ENCODE data around the gene GABARAPL2.
"Not testable (repeated sequence)": the region's sequence is repeated elsewhere in the genome, so short reads cannot be mapped to it uniquely, and the experiment has no call there.

GABARAPL2 gene
- 28.8 to 62.9 (median 48.7) reads per million in 17 experiments for total RNA-seq

- peak; percentile 93 to 98 (median 96) for DNase-seq
Observed at GRCh38 chr16:75566040-75566757, at the start of gene GABARAPL2. Gene GABARAPL2, plus strand, starts transcription at chr16:75566379. Its CDS starts 108 bp downstream, at chr16:75566487.

GRCh38 chr16:75519175-75519574 lies 47.0 kb upstream of the GABARAPL2 start:
- no peak for DNase-seq

DNA sequence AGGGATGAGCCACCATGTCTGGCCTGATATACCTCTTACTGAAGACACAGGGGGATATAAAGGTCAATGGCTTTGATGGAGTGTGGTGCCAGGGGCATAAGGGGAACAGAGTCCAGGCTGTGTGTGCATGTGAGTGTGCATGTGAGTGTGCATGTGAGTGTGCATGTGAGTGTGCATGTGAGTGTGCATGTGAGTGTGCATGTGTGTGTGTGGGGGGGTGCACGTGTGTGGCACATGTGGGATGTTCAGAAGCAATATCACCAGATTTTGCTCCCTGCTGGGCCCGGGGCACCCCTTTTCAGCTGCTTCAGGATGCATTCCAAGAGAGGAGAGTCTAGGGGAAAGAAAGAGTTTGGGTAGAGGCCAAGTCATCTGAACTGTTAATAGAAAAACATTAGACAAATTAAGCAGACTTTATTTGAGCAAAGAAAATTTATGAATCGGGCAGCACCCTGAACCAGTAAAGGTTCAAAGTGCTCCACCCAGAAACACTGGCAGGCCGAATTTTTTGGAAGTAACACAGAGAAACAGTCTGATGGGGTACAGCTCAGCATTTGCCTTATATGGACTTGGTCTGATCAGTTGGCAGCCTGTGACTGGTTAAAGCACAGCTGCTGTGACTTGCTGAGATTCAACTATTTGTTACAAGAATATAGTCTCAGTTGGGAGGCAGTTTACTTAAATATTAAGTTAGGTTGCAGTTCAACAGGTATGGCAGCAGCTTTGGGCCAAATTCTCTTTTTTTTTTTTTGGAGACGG lies 40.0 kb upstream of the GABARAPL2 start:
- DNase-seq, result no peak

DNA sequence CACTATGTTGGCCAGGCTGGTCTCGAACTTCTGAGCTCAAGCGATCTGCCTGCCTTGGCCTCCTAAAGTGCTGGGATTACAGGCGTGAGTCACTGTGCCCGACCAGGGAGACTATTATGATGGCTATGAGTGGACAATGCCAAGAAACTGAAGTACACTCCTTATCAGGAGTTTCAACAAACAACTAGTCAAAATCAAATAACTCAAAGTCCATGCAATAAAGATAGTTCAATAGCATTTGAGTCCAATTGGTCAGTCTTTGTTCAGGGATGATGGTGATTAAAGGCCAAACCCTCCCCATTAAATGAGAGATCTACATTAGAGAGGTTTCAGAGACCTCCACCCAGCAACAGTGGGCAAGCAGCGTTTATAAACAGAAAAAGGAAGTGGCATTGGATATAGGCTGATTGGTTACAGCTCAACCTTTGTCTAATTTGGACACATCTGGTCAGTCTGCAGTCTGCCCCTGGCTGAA lies 38.3 kb upstream of the GABARAPL2 start:
- no peak for DNase-seq

GRCh38 chr16:75529056-75529905 lies 36.9 kb upstream of the GABARAPL2 start:
- DNase-seq, result no peak

GRCh38 chr16:75529959-75530358 lies 36.2 kb upstream of the GABARAPL2 start:
- DNase-seq, result no peak

GRCh38 chr16:75532142-75532765 lies 33.9 kb upstream of the GABARAPL2 start:
- no peak for DNase-seq

- DNase-seq, result no peak
Observed at GRCh38 chr16:75532791-75533190, 33.4 kb upstream of the GABARAPL2 start.

- DNase-seq, result no peak
Observed at GRCh38 chr16:75534560-75535205, 31.5 kb upstream of the GABARAPL2 start.

DNA sequence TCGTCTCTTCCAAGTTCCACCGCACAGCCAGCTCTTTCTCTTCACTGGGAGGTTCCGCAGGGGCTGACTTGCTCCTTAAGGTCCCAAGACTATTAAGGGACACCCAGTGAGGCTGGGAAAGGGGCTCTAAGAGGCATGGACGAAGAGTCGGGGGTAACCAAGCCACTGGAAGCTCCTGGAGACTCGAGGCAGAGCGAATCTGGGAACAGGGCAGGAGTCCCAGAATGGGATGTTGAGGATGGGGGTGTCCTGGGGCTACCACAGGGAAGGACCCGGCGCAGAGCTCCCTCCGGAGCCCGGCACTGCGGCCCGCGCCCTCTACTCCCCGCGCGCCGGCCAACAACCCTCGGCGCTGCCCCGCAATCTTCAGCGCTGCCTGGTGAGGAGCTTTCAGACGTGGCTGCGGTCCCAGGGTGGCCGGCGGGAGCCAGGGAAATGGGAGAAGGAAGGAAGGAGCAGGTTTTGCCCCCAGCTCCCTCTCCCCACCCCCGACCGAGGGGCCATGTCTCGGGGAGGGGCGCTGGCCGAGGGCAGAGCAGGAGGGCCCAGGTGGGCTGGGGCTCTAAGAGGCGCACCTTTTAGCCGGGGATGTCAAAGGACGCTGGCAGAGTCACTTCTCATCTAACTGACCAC lies 30.9 kb upstream of the GABARAPL2 start:
- no peak for DNase-seq

DNA sequence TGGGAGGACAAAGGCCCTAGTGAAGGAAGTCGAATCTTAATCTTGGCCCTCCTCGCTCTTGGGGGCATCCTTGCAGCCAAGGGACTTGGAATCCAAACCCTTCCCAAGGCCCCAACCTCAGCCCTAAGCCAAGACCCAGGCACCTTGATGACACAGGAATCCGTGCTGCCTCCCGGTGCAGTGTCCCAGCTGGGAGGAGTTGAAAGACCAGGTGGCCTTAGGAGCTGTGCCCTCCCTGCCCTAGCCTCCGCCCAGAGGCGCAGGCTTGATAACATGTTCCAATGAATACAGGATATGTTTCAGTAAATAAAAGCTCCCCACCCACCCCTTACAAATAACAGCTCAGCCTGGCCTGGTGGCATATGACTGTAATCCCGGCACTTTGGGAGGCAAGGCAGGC lies 30.3 kb upstream of the GABARAPL2 start, which contains the start of gene CHST5:
TSS of gene CHST5 (minus strand) at position 208 of the 400 bp plus-strand sequence. CDS start 5,724 bp downstream, outside the sequence.
- no peak for DNase-seq

- DNase-seq, result no peak
Observed at GRCh38 chr16:75537776-75538175, 28.4 kb upstream of the GABARAPL2 start.

DNA sequence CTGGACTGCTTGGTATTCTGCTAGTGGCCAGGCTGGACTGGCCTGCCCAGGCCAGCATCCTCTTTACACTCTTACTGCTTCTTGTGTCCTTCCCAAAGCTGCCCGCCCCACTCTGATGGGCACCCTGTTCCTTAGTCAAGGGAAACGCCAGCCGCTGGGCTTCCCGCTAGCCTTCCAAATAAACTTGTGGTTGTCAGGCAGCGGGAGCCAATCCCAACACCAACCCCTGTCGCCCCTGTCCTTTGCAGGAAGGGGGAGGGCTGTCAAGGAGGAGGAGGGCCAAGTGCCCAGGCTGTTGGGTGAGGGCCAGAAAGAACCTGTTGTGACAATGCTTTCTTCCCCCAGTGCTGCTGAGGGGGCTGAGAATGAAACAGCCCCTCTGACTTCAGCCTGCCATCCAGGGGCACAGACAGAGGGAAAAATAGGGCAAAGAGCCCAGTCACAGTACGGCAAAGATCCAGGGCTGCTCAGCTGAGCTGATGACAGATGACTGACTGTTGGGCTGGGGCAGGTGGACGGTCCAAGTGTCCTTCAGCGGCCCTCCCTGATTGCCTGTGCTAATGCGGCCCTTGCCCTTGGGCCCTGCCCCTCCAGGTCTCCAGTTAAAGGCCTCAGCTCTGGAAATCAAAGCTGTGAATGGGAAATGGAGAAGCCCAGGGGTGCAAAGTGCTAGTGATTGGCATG lies 27.2 kb upstream of the GABARAPL2 start:
- DNase-seq, result not testable (repeated sequence)

DNA sequence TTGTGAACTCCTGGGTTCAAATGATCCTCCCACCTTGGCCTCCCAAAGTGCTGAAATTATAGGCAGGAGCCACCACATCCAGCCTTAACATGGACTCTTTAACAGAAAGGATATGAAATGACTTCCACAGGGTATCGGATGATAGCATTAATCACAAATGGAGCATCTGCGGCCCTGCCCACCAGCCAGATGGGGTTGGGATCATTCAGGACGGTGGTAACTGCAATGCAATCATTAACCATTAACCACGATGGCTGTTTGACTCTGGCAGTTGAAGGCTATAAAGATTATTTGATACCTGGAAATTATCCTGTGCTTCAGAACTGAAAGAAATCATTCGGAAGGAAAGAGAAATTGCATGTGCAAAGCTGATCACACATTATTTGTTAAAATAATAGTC lies 24.9 kb upstream of the GABARAPL2 start:
- DNase-seq, result no peak

GRCh38 chr16:75542462-75542861 lies 23.7 kb upstream of the GABARAPL2 start:
- not testable (repeated sequence) for DNase-seq

GRCh38 chr16:75545879-75546278 lies 20.3 kb upstream of the GABARAPL2 start:
- DNase-seq, result not testable (repeated sequence)

- DNase-seq, result no peak
Observed at GRCh38 chr16:75546293-75546692, 19.9 kb upstream of the GABARAPL2 start.

DNA sequence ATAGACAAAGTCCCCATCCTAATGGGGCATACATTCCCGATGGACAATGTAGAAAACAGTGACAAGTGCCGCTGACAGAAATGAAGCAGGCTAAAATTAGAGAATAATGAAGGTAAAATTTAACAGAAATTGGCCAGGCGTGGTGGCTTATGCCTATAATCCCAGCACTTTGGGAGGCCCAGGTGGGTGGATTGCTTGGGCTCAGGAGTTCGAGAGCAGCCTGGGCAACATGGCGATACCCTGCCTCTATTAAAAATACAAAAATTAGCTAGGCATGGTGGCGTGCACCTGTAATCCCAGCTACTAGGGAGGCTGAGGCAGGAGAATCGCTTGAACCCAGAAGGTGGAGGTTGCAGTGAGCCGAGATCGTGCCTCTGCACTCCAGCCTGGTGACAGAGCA lies 17.7 kb upstream of the GABARAPL2 start:
- DNase-seq, result not testable (repeated sequence)

DNA sequence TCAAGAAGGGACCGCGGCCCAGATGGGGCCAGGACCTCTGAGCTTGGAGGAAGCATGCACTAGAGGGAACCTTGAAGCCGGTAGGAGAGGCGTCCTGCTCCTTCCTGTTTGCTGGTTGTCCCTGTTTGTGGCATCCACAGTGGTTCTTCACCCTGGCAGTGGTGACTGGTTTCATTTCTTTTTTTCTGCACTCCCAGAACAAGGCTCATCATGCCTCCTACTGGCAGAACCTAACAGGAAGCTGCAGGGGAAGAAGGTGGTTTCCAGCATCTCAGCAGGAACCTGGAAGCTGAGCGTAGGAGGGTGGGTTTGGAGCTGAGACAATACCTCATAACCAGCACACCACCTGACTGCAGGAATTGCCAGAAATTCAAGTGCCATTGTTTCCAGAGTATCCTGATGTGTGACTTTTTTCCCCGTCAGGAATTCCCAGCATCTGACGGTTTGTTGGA lies 15.9 kb upstream of the GABARAPL2 start:
- peak; percentile 82 to 93 (median 91) for DNase-seq

DNA sequence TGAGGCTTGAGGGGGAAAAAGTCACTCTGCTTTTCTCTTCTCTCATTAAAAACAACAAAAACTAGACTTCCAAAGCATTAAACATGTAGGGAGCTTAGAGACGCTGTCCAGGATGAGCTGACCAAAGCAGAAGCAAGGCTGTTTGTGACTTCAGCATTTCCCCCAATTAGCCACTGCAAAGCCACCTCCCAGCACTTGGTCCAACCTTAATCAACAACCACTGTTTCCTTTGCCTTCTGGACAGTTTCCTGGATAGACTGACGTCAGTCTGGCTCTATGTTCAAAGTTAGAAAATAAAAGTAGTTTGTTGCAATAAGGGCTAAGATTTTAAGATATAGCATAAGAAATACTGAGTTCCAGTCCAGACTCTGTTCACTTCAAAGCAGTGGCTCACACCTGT lies 13.2 kb upstream of the GABARAPL2 start:
- DNase-seq, result no peak
